ENCODE measurements around the gene SEPTIN14.
"Not testable (repeated sequence)": the region's sequence is repeated elsewhere in the genome, so short reads cannot be mapped to it uniquely, and the experiment has no call there.

SEPTIN14 gene

GRCh38 chr7:55862652-55863051, at the start of gene SEPTIN14:
Gene SEPTIN14 (minus strand): TSS chr7:55862752. CDS start chr7:55861996, 756 bp downstream.
- H3K4me3 ChIP-seq (ENCODE audit: low read length), result not testable (repeated sequence)

DNA sequence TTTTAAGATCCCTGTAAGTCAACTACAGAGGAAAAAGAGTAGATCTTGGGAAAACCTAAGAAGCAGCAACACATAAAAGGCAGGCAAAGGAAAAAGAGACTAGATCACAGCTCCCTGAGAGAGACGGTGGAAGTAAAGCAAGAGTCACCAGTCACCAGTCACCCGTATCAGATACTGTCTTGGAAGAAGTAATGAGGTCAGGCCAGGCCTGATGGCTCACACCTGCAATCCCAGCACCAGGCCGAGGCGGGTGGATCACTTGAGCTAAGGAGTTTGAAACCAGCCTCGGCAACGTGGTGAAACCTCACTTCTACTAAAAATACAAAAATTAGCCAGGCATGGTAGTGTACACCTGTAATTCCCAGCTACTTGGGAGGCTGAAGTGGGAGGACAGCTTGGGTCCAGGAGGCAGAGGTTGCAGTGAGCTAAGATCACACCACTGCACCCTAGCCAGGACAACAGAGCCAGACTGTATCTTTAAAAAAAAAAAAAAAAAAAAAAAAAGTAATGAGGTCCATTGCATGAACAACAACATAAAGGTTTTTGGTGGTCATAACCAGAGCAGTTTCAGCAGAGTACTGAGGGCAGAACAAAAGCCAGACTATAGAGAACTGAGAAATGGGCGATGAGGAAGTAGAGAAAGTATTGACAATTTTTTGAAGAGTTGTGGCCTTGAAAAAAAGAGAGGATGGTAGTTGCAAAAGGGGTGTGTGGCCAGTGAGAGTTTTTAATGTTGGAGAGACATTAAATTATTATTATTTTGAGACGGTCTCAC, 41.6 kb upstream of the SEPTIN14 start:
- no peak for DNase-seq (ENCODE audit: low read depth)
- no peak overlapping the region for H3K4me3 ChIP-seq (ENCODE audit: low read length)
- TF ChIP-seq, protein P1, sequence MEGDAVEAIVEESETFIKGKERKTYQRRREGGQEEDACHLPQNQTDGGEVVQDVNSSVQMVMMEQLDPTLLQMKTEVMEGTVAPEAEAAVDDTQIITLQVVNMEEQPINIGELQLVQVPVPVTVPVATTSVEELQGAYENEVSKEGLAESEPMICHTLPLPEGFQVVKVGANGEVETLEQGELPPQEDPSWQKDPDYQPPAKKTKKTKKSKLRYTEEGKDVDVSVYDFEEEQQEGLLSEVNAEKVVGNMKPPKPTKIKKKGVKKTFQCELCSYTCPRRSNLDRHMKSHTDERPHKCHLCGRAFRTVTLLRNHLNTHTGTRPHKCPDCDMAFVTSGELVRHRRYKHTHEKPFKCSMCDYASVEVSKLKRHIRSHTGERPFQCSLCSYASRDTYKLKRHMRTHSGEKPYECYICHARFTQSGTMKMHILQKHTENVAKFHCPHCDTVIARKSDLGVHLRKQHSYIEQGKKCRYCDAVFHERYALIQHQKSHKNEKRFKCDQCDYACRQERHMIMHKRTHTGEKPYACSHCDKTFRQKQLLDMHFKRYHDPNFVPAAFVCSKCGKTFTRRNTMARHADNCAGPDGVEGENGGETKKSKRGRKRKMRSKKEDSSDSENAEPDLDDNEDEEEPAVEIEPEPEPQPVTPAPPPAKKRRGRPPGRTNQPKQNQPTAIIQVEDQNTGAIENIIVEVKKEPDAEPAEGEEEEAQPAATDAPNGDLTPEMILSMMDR (conservative IDR thresholded peaks at IDR 0.05; ENCODE audit: low read length), result no peak

More at GRCh38 chr7:55862652-55863051, at the start of gene SEPTIN14:
- DNase-seq (ENCODE audit: low read depth), result not testable (repeated sequence)

DNA sequence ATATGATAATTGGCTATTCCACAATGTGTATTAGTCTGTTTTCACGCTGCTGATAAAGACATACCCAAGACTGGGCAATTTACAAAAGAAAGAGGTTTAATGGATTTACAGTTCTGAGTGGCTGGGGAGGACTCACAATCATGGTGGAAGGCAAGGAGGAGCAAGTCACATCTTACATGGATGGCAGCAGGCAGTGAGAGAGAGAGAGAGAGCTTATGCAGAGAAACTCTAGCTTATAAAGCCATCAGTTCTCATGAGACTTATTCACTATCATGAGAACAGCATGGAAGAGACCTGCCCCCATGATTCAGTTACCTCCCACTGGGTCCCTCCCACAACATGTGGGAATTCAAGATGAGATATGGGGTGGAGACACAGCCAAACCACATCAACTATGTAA, 38.5 kb upstream of the SEPTIN14 start:
- not testable (repeated sequence) for DNase-seq (ENCODE audit: low read depth); H3K4me3 ChIP-seq (ENCODE audit: low read length)

DNA sequence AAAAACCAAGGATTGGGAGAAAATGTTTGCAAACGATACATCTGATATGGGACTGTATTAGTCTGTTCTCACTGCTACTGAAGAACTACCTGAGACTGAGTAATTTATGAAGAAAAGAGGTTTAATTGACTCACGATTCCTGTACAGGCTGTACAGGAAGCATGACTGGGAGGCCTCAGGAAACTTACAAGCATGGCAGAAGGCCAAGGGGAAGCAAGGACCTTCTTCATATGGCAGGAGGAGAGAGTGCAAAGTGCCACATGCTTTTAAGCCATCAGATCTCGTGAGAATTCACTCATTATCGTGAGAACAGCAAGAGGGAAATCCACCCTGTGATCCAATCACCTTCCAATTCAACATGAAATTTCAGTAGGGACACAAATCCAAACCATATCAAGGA, 35.7 kb upstream of the SEPTIN14 start:
- DNase-seq (ENCODE audit: low read depth), result no peak
- TF ChIP-seq, protein P1 (conservative IDR thresholded peaks at IDR 0.05; ENCODE audit: low read length), result no peak
- H3K4me3 ChIP-seq (ENCODE audit: low read length), result no peak overlapping the region

- TF ChIP-seq, protein P1 (conservative IDR thresholded peaks at IDR 0.05; ENCODE audit: low read length), result no peak
- H3K4me3 ChIP-seq (ENCODE audit: low read length), result no peak overlapping the region
- DNase-seq (ENCODE audit: low read depth), result no peak
Observed at GRCh38 chr7:55895021-55895420, 32.5 kb upstream of the SEPTIN14 start.

DNA sequence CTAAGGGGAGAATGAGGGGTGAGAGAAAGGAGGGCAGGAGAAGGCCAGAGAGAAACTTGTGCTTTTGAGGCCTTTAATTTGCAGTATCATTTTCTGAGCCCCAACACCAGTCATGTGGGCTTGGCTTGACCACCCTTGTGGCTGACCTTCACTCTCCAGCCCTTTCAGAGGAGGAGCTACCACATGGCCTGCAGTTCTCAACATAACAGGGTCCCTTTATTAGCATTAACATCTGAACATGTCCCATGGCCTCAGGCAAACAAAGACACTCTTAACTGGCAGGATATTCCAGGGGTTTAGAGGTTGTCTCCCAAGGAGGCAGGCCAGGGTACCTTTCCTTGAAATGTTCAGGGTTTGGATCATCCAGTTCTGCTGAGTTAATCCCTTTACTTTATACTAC, 31.4 kb upstream of the SEPTIN14 start:
- TF ChIP-seq, protein P1 (conservative IDR thresholded peaks at IDR 0.05; ENCODE audit: low read length), result no peak
- DNase-seq (ENCODE audit: low read depth), result no peak
- no peak overlapping the region for H3K4me3 ChIP-seq (ENCODE audit: low read length)

- not testable (repeated sequence) for DNase-seq (ENCODE audit: low read depth)
- H3K4me3 ChIP-seq (ENCODE audit: low read length), result peak overlapping the region; percentile 63
Observed at GRCh38 chr7:55888378-55888777, 25.8 kb upstream of the SEPTIN14 start.

DNA sequence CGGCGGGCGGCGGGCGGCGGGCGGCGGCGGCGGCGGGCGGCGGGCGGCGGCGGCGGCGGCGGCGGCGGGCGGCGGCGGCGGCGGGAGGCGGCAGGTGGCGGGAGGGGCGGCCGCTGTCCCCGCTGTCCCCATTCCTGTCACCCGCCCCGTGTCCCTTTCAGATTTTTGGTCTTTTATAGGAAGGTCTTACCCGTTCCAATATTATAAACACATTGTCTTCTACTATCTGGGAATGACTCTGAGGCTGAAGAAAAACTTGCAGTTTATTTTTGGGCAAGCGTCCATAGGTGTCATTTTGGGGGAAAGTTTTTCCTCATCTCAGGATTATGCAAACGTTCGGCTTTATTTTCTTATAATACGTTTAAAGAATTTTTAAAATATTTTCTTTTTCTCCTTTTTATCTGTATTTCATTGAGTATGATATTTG, 25.3 kb upstream of the SEPTIN14 start:
- TF ChIP-seq, protein P1 (conservative IDR thresholded peaks at IDR 0.05; ENCODE audit: low read length), result no peak

GRCh38 chr7:55884321-55884720, 21.8 kb upstream of the SEPTIN14 start:
- DNase-seq (ENCODE audit: low read depth), result no peak
- TF ChIP-seq, protein P1 (conservative IDR thresholded peaks at IDR 0.05; ENCODE audit: low read length), result no peak
- H3K4me3 ChIP-seq (ENCODE audit: low read length), result no peak overlapping the region

More for the DNA sequence above, 25.3 kb upstream of the SEPTIN14 start:
- H3K4me3 ChIP-seq (ENCODE audit: low read length), result peak overlapping the region; percentile 63
- no peak for DNase-seq (ENCODE audit: low read depth)

Data from AG10803 (cell line).